Endothelial cell of hepatic sinusoid (primary cell): ENCODE data around the gene LIMA1.
"Not testable (repeated sequence)": the region's sequence is repeated elsewhere in the genome, so short reads cannot be mapped to it uniquely, and the experiment has no call there.

Source experiments
- in situ Hi-C: cut with HindIII; loops from 2 replicates; pipeline ENCODE4 v1.10.0; 2017; ENCODE audit warnings: low sequenced_read_pairs

LIMA1 gene

DNA sequence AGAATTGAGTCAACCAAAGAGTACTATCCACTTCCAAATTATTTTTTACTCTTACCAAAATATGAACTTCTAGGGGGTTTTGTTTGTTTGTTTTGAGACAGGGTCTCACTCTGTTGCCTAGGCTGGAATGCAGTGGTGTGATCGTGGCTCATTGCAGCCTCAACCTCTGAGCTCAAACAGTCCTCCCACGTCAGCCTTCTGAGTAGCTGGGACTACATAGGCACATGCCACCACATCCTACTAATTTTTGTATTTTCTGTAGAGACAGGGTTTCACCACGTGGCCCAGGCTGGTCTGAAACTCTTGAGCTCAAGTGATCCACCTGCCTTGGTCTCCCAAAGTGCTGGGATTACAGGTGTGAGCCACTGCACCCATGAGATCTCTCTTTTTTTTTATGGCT lies 7.4 kb upstream of the LIMA1 start:
- in situ Hi-C loops, result not testable (repeated sequence)

- in situ Hi-C loops, result no loop called here
Measured at GRCh38 chr12:50287271-50287670, 4.0 kb upstream of the LIMA1 start.

GRCh38 chr12:50285253-50285652 lies 1.9 kb upstream of the LIMA1 start:
- in situ Hi-C loops, result no loop called here

GRCh38 chr12:50282721-50283228 lies 545 bp downstream of the LIMA1 start:
- in situ Hi-C loops, result loop anchor here (5.0 kb wide), 3 partner anchors 40 to 75 kb away; no protein-coding TSS in a partner anchor

DNA sequence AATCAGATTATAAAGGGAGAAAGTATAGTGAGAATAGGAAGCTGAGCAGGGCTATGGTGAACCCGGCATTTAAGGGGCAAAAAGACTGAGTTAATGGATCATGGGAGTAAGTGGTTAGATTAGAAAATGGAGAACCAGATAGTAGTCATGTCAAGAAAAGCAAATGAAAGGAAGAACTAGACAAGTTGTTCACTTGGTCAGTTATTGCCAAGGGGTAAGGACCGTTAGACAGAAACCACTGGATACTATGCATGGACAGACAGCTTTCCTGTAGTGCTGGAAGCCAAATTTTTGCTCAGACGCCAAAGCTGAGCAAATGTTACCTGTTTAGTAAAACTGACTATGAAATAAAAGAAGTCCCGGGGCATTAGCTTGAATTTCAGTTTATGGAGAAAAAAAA lies 3.8 kb downstream of the LIMA1 start:
- in situ Hi-C loops, result no loop called here

GRCh38 chr12:50276912-50277671 lies 6.2 kb downstream of the LIMA1 start:
- in situ Hi-C loops, result no loop called here

GRCh38 chr12:50276068-50276467 lies 7.3 kb downstream of the LIMA1 start:
- in situ Hi-C loops, result no loop called here

GRCh38 chr12:50275556-50275955 lies 7.8 kb downstream of the LIMA1 start:
- in situ Hi-C loops, result no loop called here

DNA sequence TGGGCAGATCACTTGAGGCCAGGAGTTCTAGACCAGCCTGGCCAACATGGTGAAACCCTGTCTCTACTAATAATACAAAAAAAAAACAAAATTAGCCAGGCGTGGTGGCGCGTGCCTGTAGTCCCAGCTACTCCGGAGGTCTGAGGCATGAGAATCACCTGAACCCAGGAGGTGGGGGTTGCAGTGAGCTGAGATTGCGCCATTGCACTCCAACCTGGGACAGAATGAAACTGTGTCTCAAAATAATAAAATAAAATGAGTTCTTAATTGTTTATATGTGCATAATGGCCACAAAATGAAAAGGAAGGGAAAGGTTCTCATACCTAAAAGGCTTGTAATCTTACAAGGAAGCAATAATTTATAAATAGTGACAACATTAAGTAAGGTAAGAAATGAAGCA lies 8.2 kb downstream of the LIMA1 start:
- in situ Hi-C loops, result not testable (repeated sequence)

DNA sequence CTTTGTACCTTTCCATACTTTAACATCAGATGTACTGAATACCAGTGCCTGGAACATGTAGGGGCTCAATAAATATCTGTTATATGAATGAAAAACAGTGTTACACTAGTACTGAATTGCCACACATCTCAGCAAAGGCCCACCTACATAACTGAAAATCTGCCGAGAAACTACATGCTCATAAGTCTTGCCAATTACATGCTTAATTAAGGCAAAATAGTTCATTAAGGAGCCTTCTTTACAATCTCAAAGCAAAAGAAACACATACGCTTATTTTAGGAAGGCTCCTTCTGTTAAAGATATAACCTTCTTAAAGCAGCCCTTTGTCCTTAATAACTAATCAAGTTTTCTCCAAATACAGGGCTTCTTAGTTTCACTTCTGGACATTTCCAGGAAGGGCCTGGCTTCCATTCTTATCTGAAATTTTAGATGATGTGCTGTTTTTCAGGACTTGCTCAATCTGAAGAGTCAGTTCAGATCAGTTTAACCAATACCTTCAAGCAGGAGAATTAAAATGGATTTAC lies 11.5 kb downstream of the LIMA1 start:
- in situ Hi-C loops, result no loop called here

GRCh38 chr12:50268482-50268881 lies 14.8 kb downstream of the LIMA1 start:
- in situ Hi-C loops, result no loop called here

GRCh38 chr12:50265770-50266524 lies 17.4 kb downstream of the LIMA1 start:
- in situ Hi-C loops, result no loop called here

DNA sequence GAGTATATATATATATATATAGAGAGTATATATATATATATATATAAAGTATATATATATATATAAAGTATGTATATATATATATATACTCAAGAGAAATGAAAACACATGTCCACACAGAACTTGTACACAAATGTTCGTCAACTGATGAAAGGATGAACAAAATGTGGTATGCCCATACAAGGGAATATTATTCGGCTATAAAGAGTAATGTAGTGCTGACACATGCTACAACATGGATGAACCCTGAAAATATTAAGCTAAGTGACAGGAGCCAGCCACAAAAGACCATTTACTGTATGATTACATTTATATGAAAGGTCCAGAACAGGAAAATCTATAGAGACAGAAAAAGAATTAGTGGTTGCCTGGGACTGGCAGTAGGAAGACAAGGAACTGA lies 19.5 kb downstream of the LIMA1 start:
- in situ Hi-C loops, result no loop called here

DNA sequence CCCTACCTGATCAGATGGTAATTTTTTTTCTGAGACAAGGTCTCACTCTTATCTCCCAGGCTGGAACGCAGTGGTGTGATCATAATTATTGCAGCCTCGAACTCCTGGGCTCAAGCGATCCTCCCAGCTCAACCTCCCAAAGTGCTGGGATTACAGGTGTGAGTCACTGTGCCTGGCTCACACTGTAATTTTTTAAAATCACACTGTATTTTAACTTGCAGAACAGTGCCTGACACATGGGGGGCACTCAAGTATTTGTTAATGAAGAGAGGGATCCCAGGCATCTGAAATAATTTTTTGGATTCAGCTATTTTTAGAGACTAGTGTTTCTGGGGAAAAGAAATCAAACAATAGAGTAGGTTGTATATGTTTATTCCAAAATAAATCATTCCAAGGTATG lies 21.7 kb downstream of the LIMA1 start:
- in situ Hi-C loops, result no loop called here

- in situ Hi-C loops, result no loop called here
Measured at GRCh38 chr12:50258167-50258551, 25.2 kb downstream of the LIMA1 start.

GRCh38 chr12:50257236-50258166 lies 25.8 kb downstream of the LIMA1 start:
- in situ Hi-C loops, result no loop called here

DNA sequence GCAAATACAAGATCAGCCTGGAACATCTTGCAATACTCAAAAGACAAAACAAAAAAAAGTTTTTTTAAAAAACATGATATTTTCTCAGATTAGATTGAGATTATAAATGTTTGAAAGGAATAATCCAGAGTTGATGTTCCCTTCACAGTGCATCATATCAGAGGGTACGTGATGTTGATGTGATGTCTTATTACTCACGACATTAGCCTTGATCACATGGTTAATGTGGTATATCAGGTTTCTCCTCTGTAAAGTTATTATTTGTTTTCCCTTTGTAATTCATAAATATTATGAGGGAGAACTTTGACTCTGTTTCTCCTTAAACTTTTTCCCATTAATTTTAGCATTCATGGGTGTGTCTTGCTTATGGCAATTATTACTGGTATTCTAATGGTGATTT lies 26.6 kb downstream of the LIMA1 start:
- in situ Hi-C loops, result no loop called here

DNA sequence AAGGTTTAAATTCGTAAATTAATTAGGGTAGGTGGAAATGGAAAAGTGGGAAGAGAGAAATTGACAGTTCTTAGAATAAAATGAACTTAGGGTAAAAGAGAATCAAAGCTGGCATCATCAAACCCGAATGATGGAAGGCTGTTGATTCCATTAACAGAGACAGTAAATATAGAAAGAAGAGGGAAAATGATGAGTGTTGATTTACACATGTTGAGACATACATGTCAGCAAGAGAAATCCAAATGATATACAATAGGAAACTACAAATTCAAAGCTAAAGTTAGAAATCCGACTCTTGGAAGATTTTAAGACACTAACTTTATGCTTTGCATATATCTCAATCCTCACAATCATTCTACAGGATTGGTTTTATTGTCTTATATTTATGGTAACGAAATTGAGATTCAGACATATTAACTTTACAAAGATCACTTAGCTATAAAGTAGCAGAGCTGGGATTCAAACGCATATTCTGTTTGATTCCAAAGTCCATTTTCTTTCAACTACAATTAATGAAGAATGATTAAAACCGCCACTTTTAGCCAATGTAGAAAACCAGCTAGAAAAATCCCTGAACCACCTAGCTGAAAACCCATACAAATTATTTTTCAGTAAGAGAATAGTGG lies 30.2 kb downstream of the LIMA1 start:
- in situ Hi-C loops, result no loop called here

DNA sequence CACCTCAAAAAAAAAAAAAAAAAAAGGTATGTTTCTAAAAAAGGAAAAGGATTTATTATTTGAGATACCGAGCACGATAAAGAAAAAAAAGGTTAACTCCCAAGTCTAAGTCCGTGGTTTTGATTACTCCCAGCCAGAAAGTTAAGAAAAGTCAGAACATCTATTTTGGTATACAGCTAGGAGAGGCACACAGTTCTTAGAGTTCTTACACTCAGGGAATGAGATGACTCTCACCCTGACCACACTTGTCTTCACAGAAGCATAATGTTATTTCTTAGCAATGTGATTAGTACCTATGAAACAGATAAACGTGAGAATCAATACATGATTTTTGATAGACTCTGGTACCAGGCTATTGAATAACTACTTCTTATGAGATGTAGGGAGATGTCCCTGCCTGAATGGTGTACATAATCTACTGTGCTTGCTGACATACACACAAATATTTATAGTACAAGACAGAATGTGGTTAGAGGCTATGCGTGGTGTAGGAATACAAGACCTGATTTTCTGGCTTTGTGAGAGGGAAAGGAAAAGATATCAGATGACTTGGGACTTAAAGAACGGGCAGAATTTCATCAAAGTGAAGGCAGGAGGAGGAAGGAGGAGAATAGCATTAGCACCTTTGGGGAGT lies 31.6 kb downstream of the LIMA1 start:
- in situ Hi-C loops, result no loop called here
